HEK293T (cell line): ENCODE measurements around the gene GTPBP10.

ENCODE experiments used
- CTBP1 ChIP-seq: fragments of 450-650 bp; IDR thresholded peaks from 2 replicates; pipeline ENCODE4 v1.6.1; 2016; ENCODE audit warnings: borderline replicate concordance
- FOXM1 ChIP-seq: fragments of 450-650 bp; IDR thresholded peaks from 2 replicates; pipeline ENCODE4 v1.6.1; 2017; ENCODE audit warnings: mild to moderate bottlenecking, borderline replicate concordance
- SP1 ChIP-seq: fragments of 450-650 bp; IDR thresholded peaks from 2 replicates; pipeline ENCODE4 v1.6.1; 2017
- SUZ12 ChIP-seq: fragments of 450-650 bp; IDR thresholded peaks from 2 replicates; pipeline ENCODE4 v1.6.1; 2016; ENCODE audit warnings: mild to moderate bottlenecking
- TARDBP ChIP-seq: fragments of 450-650 bp; IDR thresholded peaks from 2 replicates; pipeline ENCODE4 v1.6.1; 2016
- ZNF384 ChIP-seq: fragments of 450-650 bp; IDR thresholded peaks from 2 replicates; pipeline ENCODE4 v1.6.1; 2016

DNA sequence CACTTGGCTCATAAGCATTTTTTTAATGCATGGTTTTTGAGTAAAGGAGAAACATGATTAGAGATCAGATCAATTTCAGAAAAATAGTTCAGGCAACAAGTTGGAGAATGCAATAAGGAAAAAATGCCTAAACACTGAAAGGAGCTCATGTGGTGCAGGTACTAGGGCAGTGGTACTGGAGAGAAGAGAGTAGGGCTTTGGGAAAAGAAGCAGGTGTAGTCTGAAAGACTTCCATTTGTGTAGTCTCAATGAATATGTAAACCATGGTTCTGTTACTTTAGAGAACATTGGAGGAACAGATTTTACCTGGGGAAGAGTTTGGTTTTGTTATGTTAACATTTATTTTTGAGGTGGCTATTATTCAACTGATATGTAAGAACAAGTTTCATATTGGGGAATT lies 5.5 kb downstream of the GTPBP10 start:
- TF ChIP-seq CTBP1 (no peak), FOXM1 (no peak), TARDBP (no peak), SUZ12 (no peak), SP1 (no peak), ZNF384 (no peak)
